HepG2 (cell line): ENCODE data around the gene CAMKMT. TPM values are rescaled to one million over a fixed set of nuclear protein-coding genes. Genes with fewer than 3 reads are reported as not detected.

Experiments used
- ATAC-seq: fragments of 200-7000 bp; cut with Tn5 transposase; 3 replicates; pipeline ENCODE4 v1.9.1; 2020; ENCODE audit warnings: mild to moderate bottlenecking, moderate library complexity
- BruUV-seq: library from RNA; stranded (reverse); fragments of 400-500 nt; replicated peaks from 2 replicates; lab custom pipeline; 2021; lab: Mats Ljungman, UMichigan
- CTCF ChIA-PET: fragments of 300-600 bp; formaldehyde crosslinking; extraction: SDS; loops from one replicate; lab custom pipeline; 2021; ENCODE audit warnings: low total read pairs, inconsistent platforms, low intra/inter-chr PET ratio; lab: Yijun Ruan, JAX
- POLR2A ChIA-PET: fragments of 350-600 bp; sonication (Branson Sonifier 250); formaldehyde crosslinking; loops from one replicate; lab custom pipeline; 2020; ENCODE audit warnings: antibody characterized with exemption, inconsistent platforms; lab: Yijun Ruan, JAX
- DNase-seq: peaks from one replicate; pipeline ENCODE4 v3.0.0-alpha.2; 2015; ENCODE audit warnings: low spot score
- FAIRE-seq: peaks from 3 replicates; lab custom pipeline; 2011; peaks lifted over from hg19 to GRCh38; lab: Jason Lieb, UNC
- H2AFZ ChIP-seq: one replicate; pipeline ENCODE4 v1.6.1; 2011; ENCODE audit warnings: low read length, inconsistent platforms
- H3K27ac ChIP-seq: fragments of 300-600 bp; 3 replicates; pipeline ENCODE4 v1.8.0; 2011; ENCODE audit warnings: mixed run types, mild to moderate bottlenecking, mixed read lengths, low read length, inconsistent platforms; ENCODE audit not compliant: insufficient read depth; ENCODE audit errors: extremely low read length
- H3K27me3 ChIP-seq, 2 experiments: fragments of 200-600 bp in 1 of 2; 2 replicates in 1 of 2; 3 replicates in 1 of 2; pipeline versions ENCODE4 v1.6.0 to v1.8.0; 2011; ENCODE audit warnings: low read length in 2 of 2, mild to moderate bottlenecking in 2 of 2, moderate library complexity in 2 of 2, inconsistent platforms in 1 of 2; ENCODE audit not compliant: insufficient read depth in 2 of 2, control insufficient read depth in 1 of 2
- H3K36me3 ChIP-seq, 2 experiments: fragments of 200-600 bp in 1 of 2; replicated peaks in 1 of 2; 2 replicates in 1 of 2; 3 replicates in 1 of 2; pipeline versions ENCODE4 v1.5.1 to v1.8.0; 2011; ENCODE audit warnings: low read length in 2 of 2, inconsistent platforms in 1 of 2; ENCODE audit not compliant: insufficient read depth in 2 of 2, control insufficient read depth in 1 of 2
- H3K4me1 ChIP-seq: 2 replicates; pipeline ENCODE4 v1.5.1; 2012; ENCODE audit warnings: low read length, inconsistent platforms; ENCODE audit not compliant: insufficient read depth
- H3K4me2 ChIP-seq: 2 replicates; pipeline ENCODE4 v1.6.0; 2011; ENCODE audit warnings: low read depth, low read length, inconsistent platforms
- H3K4me3 ChIP-seq, 3 experiments: fragments of 200-600 bp in 1 of 3; sonication (generic), shearing (Covaris generic) in 1 of 3; replicated peaks in 1 of 3; 2 replicates each; pipeline ENCODE4 v1.5.1; 2011 to 2016; ENCODE audit warnings: low read length in 3 of 3, inconsistent platforms in 2 of 3, low read depth in 2 of 3, mild to moderate bottlenecking in 2 of 3, control low read depth in 1 of 3, mixed read lengths in 1 of 3; ENCODE audit not compliant: insufficient read depth in 1 of 3
- H3K79me2 ChIP-seq: one replicate; pipeline ENCODE4 v1.6.1; 2011; ENCODE audit warnings: low read length, inconsistent platforms; ENCODE audit not compliant: insufficient read depth
- H3K9ac ChIP-seq: 2 replicates; pipeline ENCODE4 v1.6.0; 2011; ENCODE audit warnings: mild to moderate bottlenecking, low read depth, low read length, inconsistent platforms; ENCODE audit not compliant: insufficient read depth
- H3K9me3 ChIP-seq: 2 replicates; pipeline ENCODE4 v1.5.1; 2012; ENCODE audit warnings: mild to moderate bottlenecking, low read length
- H4K20me1 ChIP-seq: 2 replicates; pipeline ENCODE4 v1.6.0; 2011; ENCODE audit warnings: inconsistent platforms, mild to moderate bottlenecking, low read length, moderate library complexity; ENCODE audit not compliant: insufficient read depth
- BRCA1 ChIP-seq: sonication (generic); formaldehyde crosslinking; IDR thresholded peaks from 2 replicates; pipeline ENCODE4 v1.4.0; 2020; ENCODE audit warnings: missing genetic modification reagents
- FLYWCH1 ChIP-seq: sonication (generic); formaldehyde crosslinking; IDR thresholded peaks from 2 replicates; pipeline ENCODE4 v1.8.1; 2023; ENCODE audit warnings: mild to moderate bottlenecking, missing genetic modification reagents
- MAFG ChIP-seq: sonication (generic); formaldehyde crosslinking; IDR thresholded peaks from 2 replicates; pipeline ENCODE4 v1.5.1; 2020; ENCODE audit warnings: mild to moderate bottlenecking, missing genetic modification reagents
- NAIF1 ChIP-seq: sonication (generic); formaldehyde crosslinking; IDR thresholded peaks from 2 replicates; pipeline ENCODE4 v1.5.0; 2020; ENCODE audit warnings: mild to moderate bottlenecking, missing genetic modification reagents, borderline replicate concordance
- NFIC ChIP-seq: IDR thresholded peaks from 2 replicates; pipeline ENCODE4 v1.6.1; 2012; ENCODE audit warnings: mild to moderate bottlenecking, low read length, inconsistent platforms
- NRL ChIP-seq: sonication (generic); formaldehyde crosslinking; IDR thresholded peaks from 2 replicates; pipeline ENCODE4 v1.5.0; 2020; ENCODE audit warnings: missing genetic modification reagents, mild to moderate bottlenecking, moderate library complexity, borderline replicate concordance
- RORA ChIP-seq: sonication (generic); formaldehyde crosslinking; IDR thresholded peaks from 2 replicates; pipeline ENCODE4 v1.5.0; 2020; ENCODE audit warnings: mild to moderate bottlenecking, missing genetic modification reagents, moderate library complexity
- TAF15 ChIP-seq: fragments of 200-400 bp; formaldehyde crosslinking; IDR thresholded peaks from one replicate; pipeline ENCODE4 v1.6.1; 2018; ENCODE audit warnings: mild to moderate bottlenecking, low read depth, low read length; ENCODE audit not compliant: poor library complexity, severe bottlenecking
- ZNF12 ChIP-seq: sonication (generic); formaldehyde crosslinking; IDR thresholded peaks from 2 replicates; pipeline ENCODE4 v1.5.0; 2020; ENCODE audit warnings: missing genetic modification reagents
- ZNF468 ChIP-seq: sonication (generic); formaldehyde crosslinking; IDR thresholded peaks from 2 replicates; pipeline ENCODE4 v1.8.0; 2022; ENCODE audit warnings: mild to moderate bottlenecking, moderate library complexity, missing genetic modification reagents
- ZNF570 ChIP-seq: sonication (generic); formaldehyde crosslinking; IDR thresholded peaks from 2 replicates; pipeline ENCODE4 v1.4.0; 2020; ENCODE audit warnings: mild to moderate bottlenecking, missing genetic modification reagents, borderline replicate concordance
- ZNF720 ChIP-seq: sonication (generic); formaldehyde crosslinking; IDR thresholded peaks from 2 replicates; pipeline ENCODE4 v1.4.0; 2020; ENCODE audit warnings: missing genetic modification reagents
- ZNF776 ChIP-seq: sonication (generic); formaldehyde crosslinking; IDR thresholded peaks from 2 replicates; pipeline ENCODE4 v1.4.0; 2020; ENCODE audit warnings: mild to moderate bottlenecking, missing genetic modification reagents
- WGBS: methylation state at CpG from one replicate; pipeline ENCODE4 v1.1.6; 2017; ENCODE audit warnings: low lambda C conversion rate; 5-methylcytosine and 5-hydroxymethylcytosine counted together
- in situ Hi-C: cut with HindIII; loops from 2 replicates; pipeline ENCODE4 v1.10.0; 2017; ENCODE audit warnings: low pct_unique_long_range_greater_than_20kb; ENCODE audit not compliant: extremely low pct_ligation_motif_present
- intact Hi-C: fragments of 100-400 bp; cut with micrococcal nuclease; formaldehyde crosslinking; loops from one replicate; pipeline ENCODE4 v1.10.0; 2022; ENCODE audit not compliant: unreplicated experiment
- polyA plus RNA-seq, 8 experiments: library from polyadenylated mRNA; depleted of rRNA in 3 of 8; stranded (reverse) in 7 of 8; unstranded in 1 of 8; fragments of >200 nt; fragmentation: Illumina TruSeq in 4 of 8; extraction: Trizol in 4 of 8; gene quantifications; 2 replicates each; pipeline versions ENCODE4 v1.2.1 to v1.2.3, GENCODE V29; 2011 to 2016; ENCODE audit warnings: low read depth in 4 of 8, missing spikeins in 1 of 8, mixed read lengths in 1 of 8; ENCODE audit not compliant: insufficient read depth in 1 of 8
- total RNA-seq, 5 experiments: library from RNA; depleted of rRNA; stranded (reverse); fragments of >200 nt; fragmentation: Illumina TruSeq; extraction: Trizol; gene quantifications; 2 replicates each; pipeline ENCODE4 v1.2.3, GENCODE V29; 2016; ENCODE audit warnings: low read depth in 1 of 5
- TF ChIP-seq, protein P1 (sequence below): sonication (generic); formaldehyde crosslinking; IDR thresholded peaks from 2 replicates; pipeline ENCODE4 v1.4.0; 2020; ENCODE audit warnings: mild to moderate bottlenecking, missing genetic modification reagents

Gene CAMKMT
- total and polyA plus RNA-seq, 2 of the 13 experiments (the other 11 are each of a cell fraction or from before 2014, with no cell fraction given) = 6.9 to 20.8 TPM

DNA sequence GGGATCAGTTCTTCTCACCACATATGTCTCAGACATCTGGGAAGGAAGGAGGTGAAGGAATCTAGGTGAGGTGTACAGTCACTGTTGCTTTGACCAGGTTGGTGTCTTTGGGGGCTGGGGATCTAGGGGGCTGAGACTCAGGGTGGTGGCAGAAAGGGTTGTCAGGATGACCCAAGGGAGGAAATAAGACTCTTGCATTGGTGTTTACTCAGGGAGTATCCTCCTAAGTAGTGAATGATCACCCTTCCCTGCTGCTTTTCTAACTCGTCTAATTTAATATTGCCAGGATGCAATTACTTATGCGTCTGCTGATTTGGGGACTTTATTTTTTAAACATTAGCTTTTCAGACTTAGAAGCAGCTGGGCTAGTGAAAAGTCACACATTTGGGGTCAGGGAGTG lies 451.9 kb downstream of the CAMKMT start:
- no peaks in the 10 kb centered on the region for H4K20me1 ChIP-seq
- ATAC-seq (no peak), DNase-seq (no peak), FAIRE-seq (no peak)
- no peak overlapping the region for H2AFZ ChIP-seq
- H3K79me2 ChIP-seq = no peaks in the 10 kb centered on the region
- intact Hi-C loops = no loop called here
- 3% methylated on average over 2 of the region's 2 CpGs for WGBS
- TF ChIP-seq ZNF776 (CRISPR knock-in tag) (no peak), ZNF570 (CRISPR knock-in tag) (no peak), BRCA1 (CRISPR knock-in tag) (no peak), NFIC (no peak), TAF15 (no peak), FLYWCH1 (no peak), RORA (CRISPR knock-in tag) (no peak), NAIF1 (CRISPR knock-in tag) (no peak), NRL (CRISPR knock-in tag) (no peak), ZNF720 (CRISPR knock-in tag) (no peak), ZNF468 (CRISPR knock-in tag) (no peak), ZNF12 (CRISPR knock-in tag) (no peak), MAFG (CRISPR knock-in tag) (no peak)
- TF ChIP-seq, protein P1, sequence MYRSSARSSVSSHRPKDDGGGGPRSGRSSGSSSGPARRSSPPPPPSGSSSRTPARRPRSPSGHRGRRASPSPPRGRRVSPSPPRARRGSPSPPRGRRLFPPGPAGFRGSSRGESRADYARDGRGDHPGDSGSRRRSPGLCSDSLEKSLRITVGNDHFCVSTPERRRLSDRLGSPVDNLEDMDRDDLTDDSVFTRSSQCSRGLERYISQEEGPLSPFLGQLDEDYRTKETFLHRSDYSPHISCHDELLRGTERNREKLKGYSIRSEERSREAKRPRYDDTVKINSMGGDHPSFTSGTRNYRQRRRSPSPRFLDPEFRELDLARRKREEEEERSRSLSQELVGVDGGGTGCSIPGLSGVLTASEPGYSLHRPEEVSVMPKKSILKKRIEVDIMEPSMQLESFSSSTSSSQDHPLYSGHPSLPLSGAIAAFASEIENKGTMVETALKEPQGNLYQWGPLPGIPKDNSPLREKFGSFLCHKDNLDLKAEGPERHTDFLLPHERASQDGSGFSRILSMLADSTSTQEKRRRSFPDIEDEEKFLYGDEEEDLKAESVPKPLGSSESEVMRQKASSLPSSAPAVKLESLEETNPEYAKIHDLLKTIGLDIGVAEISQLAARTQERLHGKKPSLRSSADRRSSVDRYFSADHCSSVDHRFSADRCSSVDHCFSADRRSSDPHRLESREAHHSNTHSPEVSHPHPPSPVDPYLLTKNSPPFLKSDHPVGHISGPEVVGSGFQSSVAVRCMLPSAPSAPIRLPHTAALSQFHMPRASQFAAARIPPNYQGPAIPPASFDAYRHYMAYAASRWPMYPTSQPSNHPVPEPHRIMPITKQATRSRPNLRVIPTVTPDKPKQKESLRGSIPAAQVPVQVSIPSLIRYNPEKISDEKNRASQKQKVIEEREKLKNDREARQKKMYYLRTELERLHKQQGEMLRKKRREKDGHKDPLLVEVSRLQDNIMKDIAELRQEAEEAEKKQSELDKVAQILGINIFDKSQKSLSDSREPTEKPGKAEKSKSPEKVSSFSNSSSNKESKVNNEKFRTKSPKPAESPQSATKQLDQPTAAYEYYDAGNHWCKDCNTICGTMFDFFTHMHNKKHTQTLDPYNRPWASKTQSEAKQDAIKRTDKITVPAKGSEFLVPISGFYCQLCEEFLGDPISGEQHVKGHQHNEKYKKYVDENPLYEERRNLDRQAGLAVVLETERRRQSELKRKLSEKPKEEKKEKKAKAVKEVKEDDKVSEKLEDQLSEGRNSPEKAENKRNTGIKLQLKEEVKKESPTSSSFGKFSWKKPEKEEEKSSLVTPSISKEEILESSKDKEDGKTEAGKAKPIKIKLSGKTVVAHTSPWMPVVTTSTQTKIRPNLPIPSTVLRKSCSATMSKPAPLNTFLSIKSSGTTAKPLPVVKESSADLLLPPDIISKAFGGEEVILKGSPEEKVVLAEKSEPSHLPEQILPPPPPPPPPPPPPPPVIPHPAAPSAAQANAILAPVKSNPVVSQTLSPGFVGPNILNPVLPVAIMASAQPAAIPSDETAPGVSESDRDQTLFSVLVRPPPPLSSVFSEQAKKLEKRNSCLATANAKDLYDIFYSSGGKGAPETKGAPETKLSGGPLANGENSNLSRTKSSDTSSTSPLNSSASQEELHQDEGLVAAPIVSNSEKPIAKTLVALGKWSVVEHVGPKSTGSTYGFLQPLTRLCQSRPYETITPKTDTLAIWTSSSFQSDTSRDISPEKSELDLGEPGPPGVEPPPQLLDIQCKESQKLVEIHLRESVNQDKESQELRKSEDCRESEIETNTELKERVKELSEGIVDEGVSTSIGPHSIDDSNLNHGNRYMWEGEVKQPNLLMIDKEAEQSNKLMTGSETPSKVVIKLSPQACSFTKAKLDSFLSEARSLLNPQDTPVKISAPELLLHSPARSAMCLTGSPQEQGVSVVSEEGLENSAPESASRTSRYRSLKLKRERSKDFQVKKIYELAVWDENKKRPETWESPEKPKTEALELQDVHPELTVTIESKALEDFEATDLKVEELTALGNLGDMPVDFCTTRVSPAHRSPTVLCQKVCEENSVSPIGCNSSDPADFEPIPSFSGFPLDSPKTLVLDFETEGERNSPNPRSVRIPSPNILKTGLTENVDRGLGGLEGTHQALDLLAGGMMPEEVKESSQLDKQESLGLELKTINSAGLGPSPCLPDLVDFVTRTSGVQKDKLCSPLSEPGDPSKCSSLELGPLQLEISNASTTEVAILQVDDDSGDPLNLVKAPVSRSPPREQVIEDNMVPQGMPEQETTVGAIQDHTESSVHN (CRISPR knock-in tag) = no peak
- H3K9ac ChIP-seq = no peak overlapping the region
- H3K4me1 ChIP-seq = no peaks in the 10 kb centered on the region
- no peak overlapping the region for H3K27ac ChIP-seq
- no peak overlapping the region for H3K4me2 ChIP-seq
- H3K36me3 ChIP-seq = no peaks in the 10 kb centered on the region
- H3K4me3 ChIP-seq = no peak overlapping the region
- no peaks in the 10 kb centered on the region for H3K9me3 ChIP-seq
- no TSS peak for BruUV-seq
- POLR2A ChIA-PET = no interaction called here
- peaks cover 0 to 25% of the 10 kb centered on the region in 2 experiments; a peak in 1 of 5 replicates for H3K27me3 ChIP-seq
- in situ Hi-C loops = no loop called here
- CTCF ChIA-PET = no interaction called here
